Ramos (cell line): ENCODE results near the gene CCDC187.

Experiments
- in situ Hi-C: fragments of 300-500 bp; cut with MboI; formaldehyde crosslinking; loops from one replicate; pipeline ENCODE4 v1.14.3; 2022; ENCODE audit warnings: low sequenced_read_pairs; ENCODE audit not compliant: unreplicated experiment

The CCDC187 gene

GRCh38 chr9:136234597-136234996 is 69.3 kb downstream of the CCDC187 start:
- in situ Hi-C loops, result no loop called here

GRCh38 chr9:136233868-136234267 is 70.0 kb downstream of the CCDC187 start:
- in situ Hi-C loops, result no loop called here

- in situ Hi-C loops, result no loop called here
Measured at GRCh38 chr9:136233411-136233810, 70.5 kb downstream of the CCDC187 start.

- in situ Hi-C loops, result no loop called here
Measured at GRCh38 chr9:136232969-136233368, 70.9 kb downstream of the CCDC187 start.

GRCh38 chr9:136231478-136232297 is 72.2 kb downstream of the CCDC187 start:
- in situ Hi-C loops, result no loop called here

- in situ Hi-C loops, result no loop called here
Measured at GRCh38 chr9:136230773-136231172, 73.1 kb downstream of the CCDC187 start.

GRCh38 chr9:136230365-136230764 is 73.5 kb downstream of the CCDC187 start:
- in situ Hi-C loops, result no loop called here

GRCh38 chr9:136229096-136230065 is 74.5 kb downstream of the CCDC187 start:
- in situ Hi-C loops, result no loop called here

GRCh38 chr9:136228107-136228875 is 75.6 kb downstream of the CCDC187 start:
- in situ Hi-C loops, result no loop called here

GRCh38 chr9:136226680-136227407 is 77.0 kb downstream of the CCDC187 start:
- in situ Hi-C loops, result no loop called here

- in situ Hi-C loops, result no loop called here
Measured at GRCh38 chr9:136225748-136226679, 77.9 kb downstream of the CCDC187 start.

- in situ Hi-C loops, result no loop called here
Measured at GRCh38 chr9:136225366-136225747, 78.5 kb downstream of the CCDC187 start.

GRCh38 chr9:136223871-136224640 is 79.8 kb downstream of the CCDC187 start:
- in situ Hi-C loops, result no loop called here

GRCh38 chr9:136222906-136223285 is 81.0 kb downstream of the CCDC187 start:
- in situ Hi-C loops, result no loop called here

GRCh38 chr9:136222166-136222905 is 81.6 kb downstream of the CCDC187 start:
- in situ Hi-C loops, result no loop called here

GRCh38 chr9:136220017-136220729 is 83.7 kb downstream of the CCDC187 start:
- in situ Hi-C loops, result no loop called here

GRCh38 chr9:136219276-136219675 is 84.6 kb downstream of the CCDC187 start:
- in situ Hi-C loops, result no loop called here
